NCI-H1436 treated with DMSO at 0.1 percent for 48 hours (cell line): ENCODE measurements around the gene ASF1A.

ENCODE experiments used
- DNase-seq: peaks from one replicate; lab custom pipeline; 2025; lab: John Stamatoyannopoulos, UW

ASF1A gene

DNA sequence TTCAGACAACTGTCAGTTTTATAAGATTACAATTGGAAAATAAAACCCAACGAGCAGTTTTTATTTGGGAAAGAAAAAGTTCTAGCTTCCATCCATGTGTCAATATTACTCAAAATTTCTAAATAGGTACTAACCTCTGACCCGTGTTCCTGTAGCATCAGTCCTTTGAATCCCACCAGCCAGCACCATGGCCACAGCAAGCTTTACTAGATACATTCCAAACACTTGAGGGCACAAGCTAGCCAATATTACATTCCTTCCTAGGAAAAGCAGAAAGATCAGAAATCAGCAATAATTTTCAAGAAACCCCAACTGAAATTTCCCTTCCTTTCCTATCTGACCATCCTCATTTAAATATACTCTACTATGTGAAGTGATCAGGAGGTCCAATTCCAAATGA lies 19.2 kb downstream of the ASF1A start:
- no peak for DNase-seq

DNA sequence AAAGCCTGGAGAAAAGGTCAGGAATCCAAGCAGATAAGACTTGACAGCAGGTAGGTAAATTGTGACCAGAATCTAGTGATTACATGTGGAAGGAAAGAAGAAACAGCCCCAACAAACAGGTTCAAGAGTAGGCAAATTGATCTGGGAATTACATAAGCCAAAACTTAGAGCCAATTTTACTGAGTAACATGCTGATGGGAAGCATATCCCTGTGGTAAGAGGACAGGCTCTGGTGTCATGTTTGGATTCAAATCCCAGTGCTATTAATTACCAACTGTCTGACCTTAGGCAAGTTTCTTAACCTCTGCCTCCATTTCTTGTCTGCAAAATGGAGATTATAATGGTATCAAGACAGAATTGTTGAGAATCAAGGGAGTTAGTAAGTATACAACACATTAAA lies 20.6 kb downstream of the ASF1A start:
- no peak for DNase-seq

DNA sequence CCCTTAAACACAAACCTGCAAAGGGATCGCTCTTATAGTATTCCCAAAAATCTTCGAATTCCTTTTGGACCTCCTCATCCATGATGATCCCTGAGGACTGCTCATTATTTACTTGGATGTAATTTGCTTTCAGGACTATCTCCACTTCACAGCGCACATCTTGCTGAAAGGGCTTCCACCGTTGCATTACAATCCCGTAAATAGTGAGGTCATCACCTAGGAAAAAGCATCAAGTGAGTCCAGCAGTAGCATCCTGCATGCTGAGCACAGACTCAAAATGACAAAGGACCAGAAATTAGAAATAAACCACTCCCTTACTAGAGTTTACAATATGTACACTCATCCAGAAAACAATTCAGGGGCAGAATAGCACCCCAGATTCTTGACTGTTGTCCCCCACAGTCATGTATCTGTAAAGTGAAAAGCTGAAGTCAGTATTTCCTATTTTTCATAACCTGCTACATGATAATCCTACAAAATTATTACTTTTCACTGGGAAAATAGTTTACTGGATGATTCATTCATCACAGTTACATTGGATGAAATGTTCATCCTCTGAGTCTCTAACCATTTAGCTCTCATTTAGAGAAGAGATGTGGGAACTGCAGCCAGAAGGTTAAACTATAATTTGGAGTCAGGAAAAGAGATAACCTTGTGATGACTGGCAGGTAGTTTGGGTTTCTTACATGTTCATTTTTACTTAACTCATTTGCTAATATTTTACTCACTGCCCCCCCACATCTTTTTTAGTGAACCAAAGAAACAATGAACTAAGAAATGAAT lies 23.8 kb downstream of the ASF1A start:
- DNase-seq, result no peak

DNA sequence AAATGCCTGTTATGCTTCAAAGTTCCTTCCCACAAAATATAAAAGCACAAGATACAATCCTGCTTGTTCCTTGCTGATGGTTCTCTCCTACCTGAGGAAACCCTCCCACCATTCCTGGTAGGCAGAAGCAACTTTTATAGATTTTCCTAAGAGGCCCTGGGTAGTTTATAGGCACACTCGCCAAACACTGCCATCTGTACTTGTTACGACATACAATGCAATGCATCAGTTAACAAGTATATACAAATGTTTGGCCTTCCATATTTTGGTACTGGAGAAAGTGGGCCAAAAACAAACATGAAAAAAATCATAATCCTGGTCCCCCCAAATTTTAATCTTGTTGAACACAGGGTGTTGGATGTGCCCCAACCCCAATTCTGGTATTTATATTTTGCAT lies 24.4 kb downstream of the ASF1A start:
- no peak for DNase-seq

DNA sequence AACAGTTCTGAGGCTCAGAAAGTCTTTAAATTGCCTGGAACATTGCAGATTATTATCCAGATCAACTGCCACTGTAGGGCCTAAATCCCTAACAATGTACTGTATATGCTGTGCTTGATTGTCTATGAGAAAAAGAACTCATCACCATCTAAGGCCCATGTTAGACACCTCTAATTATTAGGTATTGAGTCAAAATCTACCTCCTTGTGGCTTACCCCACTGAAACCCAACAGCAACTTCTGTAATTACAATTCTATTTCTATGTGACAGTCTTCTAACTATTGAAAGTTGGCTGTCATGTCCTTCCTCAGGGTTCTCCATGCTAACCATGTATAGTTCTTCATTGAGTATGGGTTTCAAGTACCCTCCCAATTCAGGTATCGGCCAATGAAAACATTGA lies 27.1 kb downstream of the ASF1A start:
- no peak for DNase-seq

DNA sequence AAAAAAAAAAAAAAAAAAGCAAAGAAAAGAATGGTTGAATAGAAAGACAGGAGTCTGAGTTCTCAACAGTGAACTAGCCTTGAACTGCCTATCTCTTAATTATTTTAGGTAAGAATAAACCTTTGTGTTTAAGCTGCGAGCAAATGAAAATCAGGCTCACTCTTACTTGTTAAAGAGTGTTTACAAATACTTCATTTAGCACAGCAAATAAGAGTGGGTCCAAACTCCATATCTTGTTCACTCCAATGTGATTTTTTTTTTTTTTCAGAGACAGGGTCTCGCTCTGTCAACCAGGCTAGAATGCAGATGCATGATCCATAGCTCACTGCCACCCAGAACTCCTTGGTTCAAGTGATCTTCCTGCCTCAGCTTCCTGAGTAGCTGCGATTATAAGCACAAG lies 29.1 kb downstream of the ASF1A start:
- DNase-seq, result no peak

DNA sequence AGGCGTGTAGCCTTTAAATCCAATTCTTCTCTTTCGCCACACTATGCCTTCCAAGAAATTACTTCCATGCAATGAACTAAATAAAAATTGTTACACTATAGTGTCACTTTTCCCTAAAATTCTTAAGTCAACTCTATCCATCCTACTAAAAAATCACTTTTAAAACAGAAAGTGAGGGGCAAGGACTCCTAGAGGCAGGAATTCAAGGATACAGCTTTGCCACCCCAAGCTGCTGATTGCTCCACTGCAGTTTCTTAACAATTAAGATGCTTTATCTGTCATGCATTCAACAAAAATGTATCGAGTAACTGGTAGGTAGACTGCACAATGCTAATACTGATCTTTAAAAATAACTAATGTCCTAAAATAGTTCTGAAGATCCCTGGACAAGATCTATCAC lies 36.7 kb downstream of the ASF1A start:
- no peak for DNase-seq

DNA sequence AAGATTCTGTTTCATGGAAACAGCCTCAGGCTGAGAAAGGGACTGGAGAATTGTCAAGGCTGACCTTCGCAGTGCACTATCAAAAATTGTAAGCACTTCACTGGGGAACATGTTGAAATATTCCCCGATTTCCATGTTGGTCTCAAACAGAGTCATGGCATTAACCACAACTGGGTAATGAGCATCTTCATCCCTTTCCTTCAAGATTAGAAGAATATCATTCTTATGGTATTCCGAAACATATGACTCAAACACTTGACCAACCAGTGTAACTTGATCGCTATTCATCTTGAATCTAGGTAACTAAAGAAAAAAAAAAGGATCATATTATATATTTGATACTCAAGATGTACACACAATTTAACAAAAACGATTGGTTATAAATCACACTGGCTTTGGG lies 37.5 kb downstream of the ASF1A start:
- no peak for DNase-seq

DNA sequence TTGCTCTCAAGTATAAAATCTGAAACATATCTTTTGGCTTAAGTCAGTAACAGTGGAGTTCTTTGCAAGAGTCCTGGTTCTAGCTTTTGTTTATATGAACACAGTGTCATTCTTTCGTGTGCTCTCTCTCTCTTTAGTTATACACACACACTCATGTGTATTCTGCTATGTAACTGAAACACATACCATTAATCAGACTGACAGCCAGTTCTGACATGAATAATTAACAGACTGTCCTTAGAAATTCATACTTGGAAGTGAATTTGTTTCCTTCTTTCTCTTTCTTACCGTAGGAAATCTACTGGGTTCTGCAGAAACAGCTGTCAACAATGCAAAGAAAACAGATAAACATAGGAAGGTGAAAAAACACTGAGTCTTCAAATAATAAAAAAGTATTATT lies 38.5 kb downstream of the ASF1A start:
- no peak for DNase-seq

DNA sequence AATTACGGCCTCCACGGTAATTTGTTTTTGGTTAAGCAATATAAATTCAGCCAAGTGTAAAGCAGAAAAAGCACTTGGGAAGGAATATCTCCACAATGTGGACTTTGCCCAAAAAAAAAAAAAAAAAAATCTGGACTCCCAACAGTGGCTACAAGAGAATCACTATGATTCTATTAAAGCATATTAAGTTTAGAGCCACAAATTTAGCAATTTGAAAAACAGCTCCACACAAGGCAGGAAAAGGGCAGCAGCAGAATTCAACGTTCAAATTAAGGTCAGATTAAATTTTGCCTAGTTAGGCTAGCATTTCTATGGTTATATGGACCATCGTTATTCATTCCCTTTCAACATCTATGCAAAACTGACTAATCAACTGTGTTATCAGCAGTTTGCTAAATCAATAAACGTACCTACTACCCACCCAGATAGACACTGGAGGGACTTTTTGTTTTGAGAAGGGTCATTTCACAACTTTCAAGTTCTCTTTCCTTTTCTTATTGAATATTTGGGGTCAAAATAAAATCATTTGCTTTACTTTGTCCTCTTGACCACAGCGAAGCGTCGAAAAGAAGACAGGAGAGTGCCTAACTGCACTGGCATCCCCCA lies 40.0 kb downstream of the ASF1A start:
- DNase-seq, result no peak

DNA sequence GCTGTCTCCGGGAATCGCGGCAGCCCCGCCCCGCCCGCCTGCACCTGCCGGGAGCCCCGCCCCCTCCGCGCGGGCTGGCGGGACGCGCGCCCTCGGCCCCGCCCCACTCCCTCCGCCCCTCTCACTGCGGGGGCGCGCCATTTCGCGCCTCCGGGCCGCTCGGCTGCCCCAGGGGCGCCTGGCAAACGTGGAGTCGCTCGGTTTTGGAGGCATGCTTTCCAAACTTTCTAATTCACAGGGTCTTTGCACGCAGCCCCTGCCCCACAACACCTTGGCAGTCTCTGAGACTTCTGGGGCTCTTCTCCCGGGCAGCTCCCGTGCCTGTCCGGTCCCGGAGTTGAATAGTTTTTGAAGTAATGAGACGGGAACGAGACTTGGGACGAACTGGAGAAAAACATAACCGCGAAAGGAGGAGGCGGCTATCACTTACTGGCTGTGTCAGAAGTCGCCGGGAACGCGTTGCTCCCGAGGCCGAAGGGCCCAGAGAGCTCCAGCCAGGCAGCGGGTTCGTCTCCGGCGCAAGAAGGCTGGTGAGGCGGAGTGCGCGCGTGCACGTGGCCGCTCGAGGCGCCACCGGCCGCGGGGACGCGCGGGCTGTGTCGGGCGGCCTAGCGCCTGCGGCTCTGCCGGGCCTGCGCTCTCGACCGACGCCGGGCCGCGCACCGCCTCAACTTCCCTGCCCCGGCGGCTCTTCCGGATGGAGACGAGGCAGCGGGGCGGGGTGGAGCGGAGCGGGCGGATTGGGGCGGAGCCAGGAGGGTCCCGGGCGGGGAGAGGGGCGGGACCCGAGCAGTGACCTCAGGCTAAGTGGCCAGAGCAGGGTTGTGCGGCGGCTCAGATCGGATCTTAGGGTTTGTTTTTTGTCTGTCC lies 40.7 kb downstream of the ASF1A start, which contains the start of gene MCM9:
Gene MCM9, minus strand, starts transcription at position 699 of the 870 bp plus-strand sequence. CDS start 3,436 bp downstream, outside the sequence.
- peak; percentile 62 for DNase-seq

DNA sequence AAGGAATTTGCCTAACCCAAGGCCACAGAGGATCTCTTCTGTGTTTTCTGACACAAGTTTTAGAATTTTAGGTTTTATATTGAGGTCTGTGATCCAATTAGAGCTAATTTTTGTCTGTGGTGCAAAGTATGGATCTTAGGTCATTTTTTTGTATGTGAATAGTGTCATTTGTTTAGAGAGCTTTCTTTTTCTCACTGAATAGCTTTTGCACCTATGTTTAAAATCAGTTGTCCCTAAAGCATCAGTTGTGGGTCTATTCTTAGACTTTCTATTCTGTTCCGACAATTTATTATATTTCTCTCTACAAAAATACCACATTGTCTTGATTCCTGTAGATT lies 41.3 kb downstream of the ASF1A start:
- DNase-seq, result no peak

DNA sequence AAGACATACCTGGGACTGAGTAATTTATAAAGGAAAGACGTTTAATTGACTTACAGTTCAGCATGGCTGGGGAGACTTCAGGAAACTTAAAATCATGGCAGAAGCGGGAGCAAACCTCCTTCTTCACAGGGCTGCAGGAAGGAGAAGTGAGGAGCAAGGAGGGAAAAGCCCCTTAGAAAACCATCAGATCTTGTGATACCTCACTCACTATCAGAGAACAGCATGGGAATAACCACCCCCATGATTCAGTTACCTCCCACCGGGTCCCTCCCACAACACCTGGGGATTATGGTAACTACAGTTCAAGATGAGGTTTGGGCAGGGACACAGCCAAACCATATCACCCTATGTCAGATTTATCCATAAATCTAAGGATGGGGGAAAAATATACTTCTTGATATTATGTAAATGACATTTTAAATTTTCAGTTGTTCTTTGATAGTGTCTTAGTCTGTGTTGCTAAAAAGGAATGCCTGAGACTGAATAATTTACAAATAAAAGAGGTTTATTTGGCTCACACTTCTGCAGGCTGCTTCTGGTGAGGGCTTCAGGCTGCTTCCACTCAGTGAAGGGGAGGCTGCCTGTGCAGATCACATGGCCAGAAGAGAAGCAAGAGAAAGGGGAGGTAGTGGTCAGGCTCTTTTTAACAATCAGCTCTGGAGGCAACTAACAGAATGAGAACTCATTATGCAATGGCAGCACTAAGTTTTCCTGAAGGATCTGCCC lies 42.2 kb downstream of the ASF1A start:
- no peak for DNase-seq

DNA sequence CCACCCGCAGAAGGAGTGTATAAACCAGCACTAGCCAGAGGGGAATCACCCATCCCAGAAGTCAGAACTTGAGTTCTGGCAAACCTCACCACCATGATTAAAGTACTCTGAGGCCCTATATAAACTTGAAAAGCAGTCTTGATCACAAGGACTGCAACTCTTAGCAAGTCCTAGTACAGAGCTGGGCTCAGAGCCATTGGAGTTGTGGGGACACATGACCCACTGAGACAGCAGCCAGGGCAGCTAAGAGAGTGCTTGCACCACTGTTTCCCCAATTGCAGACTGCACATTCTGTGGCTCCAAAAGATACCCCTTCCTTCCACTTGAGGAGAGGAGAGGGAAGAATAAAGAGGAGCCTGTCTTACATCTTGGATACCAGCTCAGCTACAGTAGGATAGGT lies 45.7 kb downstream of the ASF1A start:
- DNase-seq, result no peak

DNA sequence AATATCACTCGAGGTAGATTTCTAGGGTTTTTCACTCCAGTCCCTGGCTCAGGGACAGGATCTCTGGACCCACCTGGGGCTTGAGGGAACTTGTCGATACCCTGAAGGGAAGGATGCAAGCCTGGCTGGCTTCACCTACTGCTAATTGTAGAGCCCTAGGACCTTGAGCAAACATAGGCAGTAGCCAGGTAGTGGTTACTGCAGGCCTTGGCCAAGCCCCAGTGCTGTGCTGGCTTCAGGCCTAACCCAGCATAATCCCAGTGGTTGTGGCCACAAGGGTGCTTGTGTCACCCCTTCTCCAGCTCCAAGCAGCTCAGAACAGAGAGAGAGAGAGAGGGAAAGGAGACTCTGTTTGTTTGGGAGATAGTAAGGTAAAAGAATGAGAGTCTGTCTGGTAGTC lies 46.8 kb downstream of the ASF1A start:
- DNase-seq, result no peak

DNA sequence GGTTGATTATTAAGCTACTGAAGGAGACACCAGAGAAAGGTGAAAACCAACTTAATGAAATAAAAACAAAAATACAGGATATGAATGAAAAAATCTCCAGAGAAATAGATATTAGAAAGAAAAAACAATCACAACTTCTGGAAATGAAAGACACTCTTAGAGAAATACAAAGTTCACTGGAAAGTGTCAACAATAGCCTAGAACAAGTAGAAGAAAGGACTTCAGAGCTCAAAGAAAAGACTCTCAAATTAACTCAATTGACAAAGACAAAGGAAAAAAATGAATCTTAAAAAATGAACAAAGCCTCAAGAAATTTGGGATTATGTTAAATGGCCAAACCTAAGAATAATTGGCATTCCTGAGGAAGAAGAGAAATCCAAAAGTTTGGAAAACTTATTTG lies 51.3 kb downstream of the ASF1A start:
- DNase-seq, result no peak

DNA sequence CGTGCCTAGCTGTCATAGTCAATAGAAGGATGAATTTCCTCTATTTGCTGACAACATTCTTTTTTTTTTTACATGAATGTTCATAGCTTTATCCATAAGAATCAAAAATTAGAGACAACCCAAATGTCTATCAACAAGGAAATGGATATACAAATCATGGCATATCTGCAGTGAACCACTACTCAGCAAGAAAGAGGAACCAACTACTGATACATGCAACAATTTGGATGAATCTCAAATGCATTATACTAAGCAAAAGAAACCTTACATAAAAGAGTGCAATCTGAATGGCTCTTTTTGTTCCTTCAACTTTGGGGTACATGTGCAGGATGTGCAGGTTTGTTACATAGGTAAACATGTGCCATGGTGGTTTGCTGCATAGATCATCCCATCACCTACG lies 58.7 kb downstream of the ASF1A start:
- no peak for DNase-seq

DNA sequence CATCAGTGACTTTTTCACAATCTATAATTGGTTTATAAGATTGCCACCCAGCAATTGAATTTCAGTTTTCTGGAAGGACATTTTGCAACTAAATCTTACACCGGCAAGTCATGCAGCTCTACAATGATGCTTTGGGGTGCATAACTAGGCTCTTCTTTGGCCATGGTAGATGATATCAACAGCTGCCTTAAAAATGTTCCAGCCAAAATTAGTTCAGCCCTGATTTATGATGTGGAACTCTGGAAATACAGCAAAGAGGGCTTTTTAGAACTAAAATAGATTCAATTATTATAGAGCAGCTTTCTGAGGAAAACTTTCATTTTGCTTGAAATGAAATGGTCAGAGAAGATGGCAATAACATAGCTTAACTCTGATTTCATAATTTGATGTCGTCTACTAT lies 59.4 kb downstream of the ASF1A start:
- DNase-seq, result no peak
